ENCODE data around the gene PRKCZ.

Gene PRKCZ

GRCh38 chr1:2080140-2080539 is 29.9 kb downstream of the PRKCZ start:
- Histone ChIP-seq H3K79me2 (peaks cover 5% of the 10 kb centered on the region), H3K4me1 (no peaks in the 10 kb centered on the region), H3K27ac (no peak overlapping the region), H3K9me3 (ENCODE audit: control insufficient read depth, low read length) (no peaks in the 10 kb centered on the region), H3K36me3 (ENCODE audit: control insufficient read depth, insufficient read depth, low read length) (no peaks in the 10 kb centered on the region), H3K27me3 (ENCODE audit: control insufficient read depth, insufficient read depth, low read length) (no peaks in the 10 kb centered on the region), H3K9ac (no peak overlapping the region), H3K4me3 (ENCODE audit: low read depth, low read length) (no peak overlapping the region), H2AFZ (no peak overlapping the region), H3K4me2 (ENCODE audit: low read length) (no peak overlapping the region)
- no peak for TF ChIP-seq CTCF (IDR thresholded peaks at IDR 0.05)

GRCh38 chr1:2080884-2081283 is 30.7 kb downstream of the PRKCZ start:
- H3K79me2 ChIP-seq, result peaks cover 5% of the 10 kb centered on the region
- no peaks in the 10 kb centered on the region for H3K36me3 ChIP-seq (ENCODE audit: control insufficient read depth, insufficient read depth, low read length)
- H3K27ac ChIP-seq, result no peak overlapping the region
- TF ChIP-seq CTCF (IDR thresholded peaks at IDR 0.05), result no peak
- H2AFZ ChIP-seq, result no peak overlapping the region
- no peaks in the 10 kb centered on the region for H3K27me3 ChIP-seq (ENCODE audit: control insufficient read depth, insufficient read depth, low read length)
- H3K9ac ChIP-seq, result no peak overlapping the region
- no peak overlapping the region for H3K4me2 ChIP-seq (ENCODE audit: low read length)
- H3K9me3 ChIP-seq (ENCODE audit: control insufficient read depth, low read length), result no peaks in the 10 kb centered on the region
- H3K4me1 ChIP-seq, result no peaks in the 10 kb centered on the region
- no peak overlapping the region for H3K4me3 ChIP-seq (ENCODE audit: low read depth, low read length)

- H3K27me3 ChIP-seq (ENCODE audit: control insufficient read depth, insufficient read depth, low read length), result no peaks in the 10 kb centered on the region
- H3K9me3 ChIP-seq (ENCODE audit: control insufficient read depth, low read length), result no peaks in the 10 kb centered on the region
- no peaks in the 10 kb centered on the region for H3K36me3 ChIP-seq (ENCODE audit: control insufficient read depth, insufficient read depth, low read length)
- H3K4me1 ChIP-seq, result no peaks in the 10 kb centered on the region
- peaks cover 5% of the 10 kb centered on the region for H3K79me2 ChIP-seq
- no peak for TF ChIP-seq CTCF (IDR thresholded peaks at IDR 0.05)
- no peak overlapping the region for H3K27ac ChIP-seq
- H3K4me2 ChIP-seq (ENCODE audit: low read length), result no peak overlapping the region
- H3K9ac ChIP-seq, result no peak overlapping the region
- H3K4me3 ChIP-seq (ENCODE audit: low read depth, low read length), result no peak overlapping the region
- H2AFZ ChIP-seq, result no peak overlapping the region
Observed at GRCh38 chr1:2081326-2081885, 31.2 kb downstream of the PRKCZ start.

GRCh38 chr1:2082064-2082463 is 31.9 kb downstream of the PRKCZ start:
- Histone ChIP-seq H3K9ac (no peak overlapping the region), H3K27ac (no peak overlapping the region), H3K4me1 (no peaks in the 10 kb centered on the region), H3K9me3 (ENCODE audit: control insufficient read depth, low read length) (no peaks in the 10 kb centered on the region), H3K4me3 (ENCODE audit: low read depth, low read length) (no peak overlapping the region), H3K79me2 (peaks cover 5% of the 10 kb centered on the region), H3K27me3 (ENCODE audit: control insufficient read depth, insufficient read depth, low read length) (no peaks in the 10 kb centered on the region), H3K4me2 (ENCODE audit: low read length) (no peak overlapping the region), H2AFZ (no peak overlapping the region), H3K36me3 (ENCODE audit: control insufficient read depth, insufficient read depth, low read length) (no peaks in the 10 kb centered on the region)
- no peak for TF ChIP-seq CTCF (IDR thresholded peaks at IDR 0.05)

GRCh38 chr1:2083666-2084065 is 33.5 kb downstream of the PRKCZ start:
- no peaks in the 10 kb centered on the region for H3K79me2 ChIP-seq
- H3K27ac ChIP-seq, result no peak overlapping the region
- no peak overlapping the region for H2AFZ ChIP-seq
- no peak overlapping the region for H3K4me3 ChIP-seq (ENCODE audit: low read depth, low read length)
- H3K4me2 ChIP-seq (ENCODE audit: low read length), result no peak overlapping the region
- no peaks in the 10 kb centered on the region for H3K27me3 ChIP-seq (ENCODE audit: control insufficient read depth, insufficient read depth, low read length)
- no peaks in the 10 kb centered on the region for H3K9me3 ChIP-seq (ENCODE audit: control insufficient read depth, low read length)
- H3K36me3 ChIP-seq (ENCODE audit: control insufficient read depth, insufficient read depth, low read length), result no peaks in the 10 kb centered on the region
- no peak overlapping the region for H3K9ac ChIP-seq
- H3K4me1 ChIP-seq, result no peaks in the 10 kb centered on the region
- TF ChIP-seq CTCF (IDR thresholded peaks at IDR 0.05), result no peak

All from parathyroid adenoma (tissue), 2 donors.